Calu3 (cell line): ENCODE results near the gene CD2. TPM values are rescaled to one million over a fixed set of nuclear protein-coding genes. Genes with fewer than 3 reads are reported as not detected.

Experiments used
- BruUV-seq: library from RNA; stranded (reverse); fragments of 400-500 nt; replicated peaks from 2 replicates; lab custom pipeline; 2021; lab: Mats Ljungman, UMichigan
- CTCF ChIA-PET: fragments of 300-600 bp; sonication (Branson Sonifier 250); formaldehyde crosslinking; loops from one replicate; lab custom pipeline; 2022; ENCODE audit warnings: antibody characterized with exemption; lab: Charles Lee
- DNase-seq: peaks from one replicate; pipeline ENCODE4 v3.0.0; 2022
- H3K27ac Mint-ChIP-seq: one replicate; pipeline ENCODE4 v1.8.0; 2022; ENCODE audit warnings: mixed read lengths; ENCODE audit not compliant: unreplicated experiment
- H3K27me3 Mint-ChIP-seq: one replicate; pipeline ENCODE4 v1.8.0; 2022; ENCODE audit warnings: mixed read lengths; ENCODE audit not compliant: unreplicated experiment
- H3K36me3 Mint-ChIP-seq: one replicate; pipeline ENCODE4 v1.8.0; 2022; ENCODE audit warnings: mild to moderate bottlenecking, moderate library complexity, mixed read lengths; ENCODE audit not compliant: insufficient read depth, unreplicated experiment
- H3K4me1 Mint-ChIP-seq: one replicate; pipeline ENCODE4 v1.8.0; 2022; ENCODE audit warnings: mild to moderate bottlenecking, low read depth, mixed read lengths; ENCODE audit not compliant: unreplicated experiment
- H3K4me3 Mint-ChIP-seq: one replicate; pipeline ENCODE4 v1.8.0; 2022; ENCODE audit warnings: mild to moderate bottlenecking, low read depth, moderate library complexity, mixed read lengths; ENCODE audit not compliant: unreplicated experiment
- H3K9me3 Mint-ChIP-seq: one replicate; pipeline ENCODE4 v1.8.0; 2022; ENCODE audit warnings: low read depth, mixed read lengths; ENCODE audit not compliant: unreplicated experiment
- intact Hi-C: fragments of 100-400 bp; cut with micrococcal nuclease; formaldehyde crosslinking; loops from one replicate; pipeline ENCODE4 v1.10.0; 2022; ENCODE audit not compliant: unreplicated experiment
- total RNA-seq: library from RNA; stranded (reverse); gene quantifications from 2 replicates; pipeline ENCODE4 v1.2.3, GENCODE V29; 2022
- TF ChIP-seq, protein P1 (sequence below): fragments of 200-600 bp; IDR thresholded peaks from one replicate; pipeline ENCODE4 v1.8.0; 2022; ENCODE audit warnings: antibody characterized with exemption; ENCODE audit not compliant: unreplicated experiment

CD2 gene
- total RNA-seq, 1 experiment from 2014 or later, result not detected

GRCh38 chr1:116764906-116765862 is 11.0 kb downstream of the CD2 start:
- no TSS peak for BruUV-seq
- H3K36me3 Mint-ChIP-seq, result no peaks in the 10 kb centered on the region
- H3K27me3 Mint-ChIP-seq, result no peaks in the 10 kb centered on the region
- H3K4me3 Mint-ChIP-seq, result no peak overlapping the region
- H3K4me1 Mint-ChIP-seq, result no peaks in the 10 kb centered on the region
- intact Hi-C loops, result loop anchor here (10.0 kb wide), 1 partner anchor 50 kb away; no protein-coding TSS in a partner anchor
- no peak overlapping the region for H3K27ac Mint-ChIP-seq
- TF ChIP-seq, protein P1, sequence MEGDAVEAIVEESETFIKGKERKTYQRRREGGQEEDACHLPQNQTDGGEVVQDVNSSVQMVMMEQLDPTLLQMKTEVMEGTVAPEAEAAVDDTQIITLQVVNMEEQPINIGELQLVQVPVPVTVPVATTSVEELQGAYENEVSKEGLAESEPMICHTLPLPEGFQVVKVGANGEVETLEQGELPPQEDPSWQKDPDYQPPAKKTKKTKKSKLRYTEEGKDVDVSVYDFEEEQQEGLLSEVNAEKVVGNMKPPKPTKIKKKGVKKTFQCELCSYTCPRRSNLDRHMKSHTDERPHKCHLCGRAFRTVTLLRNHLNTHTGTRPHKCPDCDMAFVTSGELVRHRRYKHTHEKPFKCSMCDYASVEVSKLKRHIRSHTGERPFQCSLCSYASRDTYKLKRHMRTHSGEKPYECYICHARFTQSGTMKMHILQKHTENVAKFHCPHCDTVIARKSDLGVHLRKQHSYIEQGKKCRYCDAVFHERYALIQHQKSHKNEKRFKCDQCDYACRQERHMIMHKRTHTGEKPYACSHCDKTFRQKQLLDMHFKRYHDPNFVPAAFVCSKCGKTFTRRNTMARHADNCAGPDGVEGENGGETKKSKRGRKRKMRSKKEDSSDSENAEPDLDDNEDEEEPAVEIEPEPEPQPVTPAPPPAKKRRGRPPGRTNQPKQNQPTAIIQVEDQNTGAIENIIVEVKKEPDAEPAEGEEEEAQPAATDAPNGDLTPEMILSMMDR, result no peak
- CTCF ChIA-PET, result no interaction called here
- no peaks in the 10 kb centered on the region for H3K9me3 Mint-ChIP-seq
- no peak for DNase-seq

GRCh38 chr1:116765962-116766361 is 11.7 kb downstream of the CD2 start:
- DNase-seq, result no peak
- no peaks in the 10 kb centered on the region for H3K36me3 Mint-ChIP-seq
- intact Hi-C loops, result loop anchor here (10.0 kb wide), 1 partner anchor 49 kb away; no protein-coding TSS in a partner anchor
- no peaks in the 10 kb centered on the region for H3K9me3 Mint-ChIP-seq
- TF ChIP-seq, protein P1, result no peak
- BruUV-seq, result no TSS peak
- H3K27me3 Mint-ChIP-seq, result no peaks in the 10 kb centered on the region
- H3K4me3 Mint-ChIP-seq, result no peak overlapping the region
- CTCF ChIA-PET, result interaction anchor here (0.5 kb wide), 1 partner anchor 219 kb away, joined by 3 read pairs; no protein-coding TSS in a partner anchor
- no peak overlapping the region for H3K27ac Mint-ChIP-seq
- no peaks in the 10 kb centered on the region for H3K4me1 Mint-ChIP-seq

DNA sequence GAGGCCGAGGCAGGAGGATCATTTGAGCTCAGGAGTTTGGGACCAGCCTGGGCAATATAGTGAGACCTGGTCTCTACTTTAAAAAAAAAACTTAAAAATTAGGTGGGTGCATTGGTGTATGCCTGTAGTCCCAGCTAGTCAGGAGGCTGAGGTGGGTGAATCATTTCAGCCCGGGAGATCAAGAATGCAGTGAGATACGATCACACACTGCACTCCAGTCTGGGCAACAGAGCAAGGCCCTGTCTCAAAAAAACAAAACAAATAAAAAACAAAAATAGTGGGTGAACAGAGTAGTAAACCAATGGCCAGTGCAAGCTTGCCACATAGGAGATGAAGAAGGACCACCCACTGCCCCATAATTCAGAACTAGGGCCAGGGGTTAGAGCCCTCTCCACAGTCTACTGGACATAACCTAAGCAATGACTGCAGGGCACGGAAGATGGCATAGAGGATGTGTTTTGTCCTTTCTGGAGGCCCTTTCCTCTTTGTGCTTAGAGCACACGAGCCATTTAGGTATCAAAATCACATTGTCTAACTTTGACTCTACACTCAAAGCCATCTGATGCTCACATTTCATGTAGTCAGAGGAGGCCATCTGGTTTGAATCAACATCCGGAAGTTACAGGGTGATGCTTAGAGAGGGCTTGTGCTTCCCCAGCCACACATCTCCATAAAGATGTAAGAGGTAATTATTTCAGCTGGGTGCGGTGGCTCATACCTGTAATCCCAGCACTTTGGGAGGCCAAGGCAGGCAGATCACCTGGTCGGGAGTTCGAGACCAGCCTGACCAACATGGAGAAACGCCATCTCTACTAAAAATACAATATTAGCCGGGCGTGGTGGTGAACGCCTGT is 12.6 kb downstream of the CD2 start:
- H3K27ac Mint-ChIP-seq, result no peak overlapping the region
- TF ChIP-seq, protein P1, result no peak
- H3K9me3 Mint-ChIP-seq, result no peaks in the 10 kb centered on the region
- DNase-seq, result no peak
- no TSS peak for BruUV-seq
- no peaks in the 10 kb centered on the region for H3K36me3 Mint-ChIP-seq
- no peaks in the 10 kb centered on the region for H3K4me1 Mint-ChIP-seq
- H3K4me3 Mint-ChIP-seq, result no peak overlapping the region
- H3K27me3 Mint-ChIP-seq, result no peaks in the 10 kb centered on the region
- intact Hi-C loops, result loop anchor here (10.0 kb wide), 1 partner anchor 48 kb away; no protein-coding TSS in a partner anchor
- CTCF ChIA-PET, result no interaction called here

- no peaks in the 10 kb centered on the region for H3K36me3 Mint-ChIP-seq
- no peak for DNase-seq
- TF ChIP-seq, protein P1, result no peak
- no peak overlapping the region for H3K4me3 Mint-ChIP-seq
- no peaks in the 10 kb centered on the region for H3K27me3 Mint-ChIP-seq
- H3K9me3 Mint-ChIP-seq, result no peaks in the 10 kb centered on the region
- H3K4me1 Mint-ChIP-seq, result no peaks in the 10 kb centered on the region
- no peak overlapping the region for H3K27ac Mint-ChIP-seq
- CTCF ChIA-PET, result interaction anchor here (0.6 to 0.7 kb wide), 2 partner anchors 10 to 1315 kb away, joined by 3 to 5 read pairs; no protein-coding TSS in a partner anchor
- intact Hi-C loops, result loop anchor here (10.0 kb wide), 1 partner anchor 47 kb away; no protein-coding TSS in a partner anchor
- BruUV-seq, result no TSS peak
Measured at GRCh38 chr1:116767782-116768382, 13.7 kb downstream of the CD2 start.
